Type B pancreatic cell (in vitro differentiated cells): Measurements from ENCODE around the gene STX12. TPM values are rescaled to one million over a fixed set of nuclear protein-coding genes. Genes with fewer than 3 reads are reported as not detected.
"Not testable (repeated sequence)": the region's sequence is repeated elsewhere in the genome, so short reads cannot be mapped to it uniquely, and the experiment has no call there.

Experiments
- DNase-seq: peaks from one replicate; pipeline ENCODE4 v3.0.0; 2021; ENCODE audit warnings: mixed read lengths; ENCODE audit not compliant: unreplicated experiment; ENCODE audit errors: extremely low spot score
- H3K27ac Mint-ChIP-seq: 2 replicates; pipeline ENCODE4 v1.8.0; 2021; ENCODE audit warnings: mild to moderate bottlenecking, mixed read lengths
- H3K27me3 Mint-ChIP-seq: 2 replicates; pipeline ENCODE4 v1.8.0; 2021; ENCODE audit warnings: mixed read lengths
- H3K36me3 Mint-ChIP-seq: 2 replicates; pipeline ENCODE4 v1.8.0; 2021; ENCODE audit warnings: mixed read lengths
- H3K4me1 Mint-ChIP-seq: one replicate; pipeline ENCODE4 v1.8.0; 2021; ENCODE audit warnings: mixed read lengths; ENCODE audit not compliant: unreplicated experiment
- H3K4me3 Mint-ChIP-seq: 2 replicates; pipeline ENCODE4 v1.8.0; 2021; ENCODE audit warnings: mild to moderate bottlenecking, mixed read lengths
- H3K9me3 Mint-ChIP-seq: 2 replicates; pipeline ENCODE4 v1.8.0; 2021; ENCODE audit warnings: mixed read lengths
- total RNA-seq: library from RNA; stranded (reverse); gene quantifications from 2 replicates; pipeline ENCODE4 v1.2.1, GENCODE V29; 2021; ENCODE audit warnings: low replicate concordance
- TF ChIP-seq, protein P1 (sequence below): fragments of 200-600 bp; sonication (generic); conservative IDR thresholded peaks from 2 replicates; pipeline ENCODE4 v1.5.0; 2021; ENCODE audit warnings: antibody characterized with exemption, mild to moderate bottlenecking

The STX12 gene
- total RNA-seq, 1 donor from 2014 or later = 28.9 TPM

GRCh38 chr1:27787895-27788294 lies 14.9 kb downstream of the STX12 start:
- Mint-ChIP-seq H3K27ac (peak overlapping the region; percentile 37), H3K27me3 (no peaks in the 10 kb centered on the region), H3K4me3 (no peak overlapping the region), H3K4me1 (peaks cover 23% of the 10 kb centered on the region), H3K36me3 (peaks cover 20% of the 10 kb centered on the region), H3K9me3 (no peaks in the 10 kb centered on the region)
- TF ChIP-seq, protein P1, sequence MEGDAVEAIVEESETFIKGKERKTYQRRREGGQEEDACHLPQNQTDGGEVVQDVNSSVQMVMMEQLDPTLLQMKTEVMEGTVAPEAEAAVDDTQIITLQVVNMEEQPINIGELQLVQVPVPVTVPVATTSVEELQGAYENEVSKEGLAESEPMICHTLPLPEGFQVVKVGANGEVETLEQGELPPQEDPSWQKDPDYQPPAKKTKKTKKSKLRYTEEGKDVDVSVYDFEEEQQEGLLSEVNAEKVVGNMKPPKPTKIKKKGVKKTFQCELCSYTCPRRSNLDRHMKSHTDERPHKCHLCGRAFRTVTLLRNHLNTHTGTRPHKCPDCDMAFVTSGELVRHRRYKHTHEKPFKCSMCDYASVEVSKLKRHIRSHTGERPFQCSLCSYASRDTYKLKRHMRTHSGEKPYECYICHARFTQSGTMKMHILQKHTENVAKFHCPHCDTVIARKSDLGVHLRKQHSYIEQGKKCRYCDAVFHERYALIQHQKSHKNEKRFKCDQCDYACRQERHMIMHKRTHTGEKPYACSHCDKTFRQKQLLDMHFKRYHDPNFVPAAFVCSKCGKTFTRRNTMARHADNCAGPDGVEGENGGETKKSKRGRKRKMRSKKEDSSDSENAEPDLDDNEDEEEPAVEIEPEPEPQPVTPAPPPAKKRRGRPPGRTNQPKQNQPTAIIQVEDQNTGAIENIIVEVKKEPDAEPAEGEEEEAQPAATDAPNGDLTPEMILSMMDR = no peak
- DNase-seq = no peak

DNA sequence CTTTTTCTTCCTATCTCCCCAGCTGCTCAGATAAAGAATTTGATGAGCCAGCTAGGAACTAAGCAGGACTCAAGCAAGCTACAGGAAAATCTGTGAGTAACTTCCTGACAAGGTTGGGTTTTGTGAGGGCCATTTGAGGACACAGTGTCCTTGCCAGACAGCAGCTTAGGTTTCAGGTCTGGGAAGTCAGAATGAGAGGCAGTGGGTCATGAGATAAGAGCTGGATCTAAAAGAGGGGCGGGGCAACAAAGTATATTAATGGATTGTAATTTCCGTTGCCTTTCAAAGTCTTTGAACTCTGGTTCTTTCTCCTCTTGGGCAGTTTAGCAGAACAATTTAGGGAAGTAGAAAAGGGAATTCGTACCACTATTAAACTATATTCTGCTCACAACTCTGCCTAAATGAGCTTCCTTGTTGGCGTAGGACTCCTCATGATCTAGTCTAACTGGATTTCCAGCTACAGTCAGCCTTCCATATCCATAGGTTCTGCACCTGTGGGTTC lies 16.6 kb downstream of the STX12 start:
- TF ChIP-seq, protein P1 = no peak
- H3K27ac Mint-ChIP-seq = peak overlapping the region; percentile 84
- no peaks in the 10 kb centered on the region for H3K9me3 Mint-ChIP-seq
- peak overlapping the region; percentile 17 for H3K4me3 Mint-ChIP-seq
- peaks cover 18% of the 10 kb centered on the region for H3K36me3 Mint-ChIP-seq
- peaks cover 21% of the 10 kb centered on the region for H3K4me1 Mint-ChIP-seq
- DNase-seq = peak; percentile 27
- no peaks in the 10 kb centered on the region for H3K27me3 Mint-ChIP-seq

- not testable (repeated sequence) for H3K27me3 Mint-ChIP-seq, H3K9me3 Mint-ChIP-seq, H3K4me3 Mint-ChIP-seq
- DNase-seq = peak; percentile 8
- H3K27ac Mint-ChIP-seq = peak overlapping the region; percentile 84
- peaks cover 17% of the 10 kb centered on the region for H3K4me1 Mint-ChIP-seq
- peaks cover 18% of the 10 kb centered on the region for H3K36me3 Mint-ChIP-seq
These were observed 17.3 kb downstream of the STX12 start for GRCh38 chr1:27790270-27790669.

- Mint-ChIP-seq H3K4me3 (no peak overlapping the region), H3K27ac (no peak overlapping the region), H3K9me3 (no peaks in the 10 kb centered on the region), H3K36me3 (peaks cover 25% of the 10 kb centered on the region), H3K27me3 (no peaks in the 10 kb centered on the region), H3K4me1 (no peaks in the 10 kb centered on the region)
- no peak for DNase-seq
- TF ChIP-seq, protein P1 = no peak
These were observed 22.6 kb downstream of the STX12 start for GRCh38 chr1:27795601-27796000.

- TF ChIP-seq, protein P1 = no peak
- DNase-seq = no peak
- Mint-ChIP-seq H3K4me1 (no peaks in the 10 kb centered on the region), H3K4me3 (no peak overlapping the region), H3K27me3 (no peaks in the 10 kb centered on the region), H3K9me3 (no peaks in the 10 kb centered on the region), H3K36me3 (peaks cover 21% of the 10 kb centered on the region), H3K27ac (no peak overlapping the region)
These were observed 31.8 kb downstream of the STX12 start for GRCh38 chr1:27804791-27805190.

DNA sequence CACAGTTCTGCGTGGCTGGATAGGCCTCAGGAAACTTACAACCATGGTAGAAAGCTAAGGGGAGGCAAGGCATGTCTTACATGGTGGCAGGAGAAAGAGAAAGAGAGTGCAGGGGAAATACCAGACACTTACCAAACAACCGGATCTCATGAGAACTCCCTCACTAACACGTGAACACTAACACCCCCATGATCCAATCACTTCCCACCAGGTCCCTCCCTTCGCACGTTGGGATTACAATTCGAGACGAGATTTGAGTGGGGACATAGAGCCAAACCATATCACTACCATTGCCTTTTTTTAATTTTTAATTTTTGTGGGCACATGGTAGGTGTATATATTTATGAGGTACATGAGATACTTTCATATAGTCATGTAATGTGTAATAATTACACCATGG lies 33.7 kb downstream of the STX12 start:
- no peaks in the 10 kb centered on the region for H3K9me3 Mint-ChIP-seq

More for the DNA sequence above, 33.7 kb downstream of the STX12 start:
- DNase-seq = no peak
- H3K36me3 Mint-ChIP-seq = peaks cover 17% of the 10 kb centered on the region
- no peaks in the 10 kb centered on the region for H3K27me3 Mint-ChIP-seq
- no peak overlapping the region for H3K27ac Mint-ChIP-seq
- TF ChIP-seq, protein P1 = no peak
- no peak overlapping the region for H3K4me3 Mint-ChIP-seq
- no peaks in the 10 kb centered on the region for H3K4me1 Mint-ChIP-seq
